ENCODE data around the gene SLC41A3.

DNA sequence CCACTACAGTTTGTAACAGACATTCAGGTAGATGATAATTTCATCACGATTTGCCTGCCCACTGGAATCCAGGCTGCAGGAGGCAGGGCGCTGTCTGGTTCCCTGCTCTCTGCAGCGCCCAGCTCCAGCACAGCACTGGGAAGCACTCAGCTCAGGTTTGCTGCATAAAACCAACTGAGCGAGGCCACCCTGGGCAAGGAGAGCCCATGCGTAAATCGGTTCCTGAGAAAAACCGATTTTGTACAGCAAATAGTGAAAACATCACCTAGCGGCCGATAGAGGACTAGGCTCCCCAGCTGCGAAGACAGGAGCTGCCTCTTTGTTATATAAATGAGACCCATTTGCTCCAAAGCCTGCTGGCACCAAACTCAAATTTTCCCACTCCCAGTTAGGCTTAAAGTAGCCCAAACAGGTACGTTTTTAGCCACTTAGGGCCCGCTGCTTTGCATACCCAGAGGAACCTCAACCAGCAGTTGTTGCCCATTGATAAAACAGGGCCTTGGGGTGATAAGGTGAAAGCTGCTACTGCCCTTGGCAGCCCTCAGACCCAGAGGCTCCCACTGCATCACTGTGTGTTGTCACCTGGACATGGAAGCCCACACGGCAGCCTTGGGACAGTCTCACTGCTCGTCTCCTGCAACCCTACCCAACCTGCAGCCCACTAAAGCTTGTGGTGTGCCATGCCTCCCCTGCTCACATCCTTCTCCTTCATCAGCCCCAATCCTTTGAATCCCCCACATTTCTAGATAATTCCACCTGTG lies 49.0 kb upstream of the SLC41A3 start:
- TF ChIP-seq, protein P1, sequence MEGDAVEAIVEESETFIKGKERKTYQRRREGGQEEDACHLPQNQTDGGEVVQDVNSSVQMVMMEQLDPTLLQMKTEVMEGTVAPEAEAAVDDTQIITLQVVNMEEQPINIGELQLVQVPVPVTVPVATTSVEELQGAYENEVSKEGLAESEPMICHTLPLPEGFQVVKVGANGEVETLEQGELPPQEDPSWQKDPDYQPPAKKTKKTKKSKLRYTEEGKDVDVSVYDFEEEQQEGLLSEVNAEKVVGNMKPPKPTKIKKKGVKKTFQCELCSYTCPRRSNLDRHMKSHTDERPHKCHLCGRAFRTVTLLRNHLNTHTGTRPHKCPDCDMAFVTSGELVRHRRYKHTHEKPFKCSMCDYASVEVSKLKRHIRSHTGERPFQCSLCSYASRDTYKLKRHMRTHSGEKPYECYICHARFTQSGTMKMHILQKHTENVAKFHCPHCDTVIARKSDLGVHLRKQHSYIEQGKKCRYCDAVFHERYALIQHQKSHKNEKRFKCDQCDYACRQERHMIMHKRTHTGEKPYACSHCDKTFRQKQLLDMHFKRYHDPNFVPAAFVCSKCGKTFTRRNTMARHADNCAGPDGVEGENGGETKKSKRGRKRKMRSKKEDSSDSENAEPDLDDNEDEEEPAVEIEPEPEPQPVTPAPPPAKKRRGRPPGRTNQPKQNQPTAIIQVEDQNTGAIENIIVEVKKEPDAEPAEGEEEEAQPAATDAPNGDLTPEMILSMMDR (IDR thresholded peaks at IDR 0.05; ENCODE audit: low read depth, low read length, poor library complexity, severe bottlenecking) = peak; percentile 46
- no peak for TF ChIP-seq EZH2phosphoT487 (IDR thresholded peaks at IDR 0.05; ENCODE audit: borderline replicate concordance, low read length)

All from DOHH2 (cell line).